ENCODE data around the gene TTYH2. TPM values are rescaled to one million over a fixed set of nuclear protein-coding genes. Genes with fewer than 3 reads are reported as not detected.

The TTYH2 gene
- total and polyA plus RNA-seq, 7 donors: 0.89 to 16.4 (median 5.1) TPM

DNA sequence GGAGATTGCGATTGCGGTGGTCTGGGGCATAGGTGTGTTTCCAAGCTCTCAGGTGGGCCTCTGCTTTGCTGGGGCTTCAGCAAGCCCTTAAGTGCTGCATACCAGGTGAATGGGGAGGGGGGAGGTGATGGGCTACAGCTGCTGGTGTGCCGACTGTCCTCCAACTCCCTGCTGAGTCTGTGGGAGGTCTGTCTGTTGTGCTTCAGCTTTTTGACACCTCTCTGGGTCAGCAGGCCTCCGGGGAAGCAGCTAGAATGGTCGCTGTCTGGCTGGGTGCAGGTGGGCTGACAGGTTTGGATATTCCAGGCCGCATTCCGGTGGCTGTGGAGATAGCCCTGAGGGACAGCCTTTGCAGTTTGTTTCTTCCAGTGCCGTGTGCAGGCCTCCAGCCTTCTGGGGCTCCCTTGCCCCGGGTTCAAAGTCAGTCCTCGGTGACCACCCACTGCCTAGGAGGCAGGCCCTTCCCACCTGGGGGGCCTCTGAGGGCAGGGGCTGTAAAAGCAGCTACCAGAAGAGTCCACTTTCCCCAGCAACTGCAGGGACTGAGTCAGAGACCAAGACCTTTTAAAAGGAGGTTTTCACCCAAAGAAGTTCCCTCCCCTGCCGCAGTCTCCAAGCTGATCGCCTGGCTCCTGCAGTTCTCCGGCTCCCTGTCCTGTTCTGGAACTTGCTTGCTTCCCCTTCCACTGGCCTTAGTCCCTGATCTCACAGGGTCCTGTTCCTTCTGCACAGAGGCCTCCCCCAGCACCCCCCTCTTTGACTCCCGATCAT lies 2.0 kb upstream of the TTYH2 start:
- no peaks in the 10 kb centered on the region for H3K9me3 ChIP-seq
- peaks cover 4 to 38% of the 10 kb centered on the region in 2 donors for H3K36me3 ChIP-seq (ENCODE audit: insufficient read depth in 1 of 2, low read depth in 1 of 2)
- H3K4me1 ChIP-seq: peaks cover 55% of the 10 kb centered on the region
- no peak for ATAC-seq
- 65 to 73% (median 68%) methylated on average over 14 of the region's 14 CpGs for WGBS, 3 donors
- no peak for DNase-seq
- peak overlapping the region; percentile 60 for H3K4me3 ChIP-seq
- H3K27me3 ChIP-seq (ENCODE audit: insufficient read depth in 3 of 3, low read length in 2 of 3): no peaks in the 10 kb centered on the region
- intact Hi-C loops (cut with DNase I): loop anchor here (2.0 to 10.0 kb wide), 5 partner anchors 85 to 243 kb away; partner anchors contain the start of genes BTBD17 (in 2 of the 2), GPR142 (in 1 of the 2) and GPRC5C (in 1 of the 2)
- peak overlapping the region; percentile 96 for H3K27ac ChIP-seq
- TF ChIP-seq, protein P1, sequence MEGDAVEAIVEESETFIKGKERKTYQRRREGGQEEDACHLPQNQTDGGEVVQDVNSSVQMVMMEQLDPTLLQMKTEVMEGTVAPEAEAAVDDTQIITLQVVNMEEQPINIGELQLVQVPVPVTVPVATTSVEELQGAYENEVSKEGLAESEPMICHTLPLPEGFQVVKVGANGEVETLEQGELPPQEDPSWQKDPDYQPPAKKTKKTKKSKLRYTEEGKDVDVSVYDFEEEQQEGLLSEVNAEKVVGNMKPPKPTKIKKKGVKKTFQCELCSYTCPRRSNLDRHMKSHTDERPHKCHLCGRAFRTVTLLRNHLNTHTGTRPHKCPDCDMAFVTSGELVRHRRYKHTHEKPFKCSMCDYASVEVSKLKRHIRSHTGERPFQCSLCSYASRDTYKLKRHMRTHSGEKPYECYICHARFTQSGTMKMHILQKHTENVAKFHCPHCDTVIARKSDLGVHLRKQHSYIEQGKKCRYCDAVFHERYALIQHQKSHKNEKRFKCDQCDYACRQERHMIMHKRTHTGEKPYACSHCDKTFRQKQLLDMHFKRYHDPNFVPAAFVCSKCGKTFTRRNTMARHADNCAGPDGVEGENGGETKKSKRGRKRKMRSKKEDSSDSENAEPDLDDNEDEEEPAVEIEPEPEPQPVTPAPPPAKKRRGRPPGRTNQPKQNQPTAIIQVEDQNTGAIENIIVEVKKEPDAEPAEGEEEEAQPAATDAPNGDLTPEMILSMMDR (IDR thresholded peaks at IDR 0.05): no peak

- WGBS, 3 donors: 35 to 44% (median 40%) methylated on average over 8 of the region's 8 CpGs
- no peaks in the 10 kb centered on the region for H3K27me3 ChIP-seq (ENCODE audit: insufficient read depth in 3 of 3, low read length in 2 of 3)
- peak overlapping the region; percentile 96 for H3K27ac ChIP-seq
- H3K4me3 ChIP-seq: peak overlapping the region; percentile 60
- DNase-seq (no peak), ATAC-seq (no peak)
- peaks cover 57% of the 10 kb centered on the region for H3K4me1 ChIP-seq
- peaks cover 4 to 34% of the 10 kb centered on the region in 2 donors for H3K36me3 ChIP-seq (ENCODE audit: insufficient read depth in 1 of 2, low read depth in 1 of 2)
- intact Hi-C loops (cut with DNase I): loop anchor here (2.0 to 10.0 kb wide), 5 partner anchors 85 to 243 kb away; partner anchors contain the start of genes BTBD17 (in 2 of the 2), GPR142 (in 1 of the 2) and GPRC5C (in 1 of the 2)
- TF ChIP-seq, protein P1 (IDR thresholded peaks at IDR 0.05): no peak
- H3K9me3 ChIP-seq: no peaks in the 10 kb centered on the region
Measured at GRCh38 chr17:74211912-74212208, 1.5 kb upstream of the TTYH2 start.

DNA sequence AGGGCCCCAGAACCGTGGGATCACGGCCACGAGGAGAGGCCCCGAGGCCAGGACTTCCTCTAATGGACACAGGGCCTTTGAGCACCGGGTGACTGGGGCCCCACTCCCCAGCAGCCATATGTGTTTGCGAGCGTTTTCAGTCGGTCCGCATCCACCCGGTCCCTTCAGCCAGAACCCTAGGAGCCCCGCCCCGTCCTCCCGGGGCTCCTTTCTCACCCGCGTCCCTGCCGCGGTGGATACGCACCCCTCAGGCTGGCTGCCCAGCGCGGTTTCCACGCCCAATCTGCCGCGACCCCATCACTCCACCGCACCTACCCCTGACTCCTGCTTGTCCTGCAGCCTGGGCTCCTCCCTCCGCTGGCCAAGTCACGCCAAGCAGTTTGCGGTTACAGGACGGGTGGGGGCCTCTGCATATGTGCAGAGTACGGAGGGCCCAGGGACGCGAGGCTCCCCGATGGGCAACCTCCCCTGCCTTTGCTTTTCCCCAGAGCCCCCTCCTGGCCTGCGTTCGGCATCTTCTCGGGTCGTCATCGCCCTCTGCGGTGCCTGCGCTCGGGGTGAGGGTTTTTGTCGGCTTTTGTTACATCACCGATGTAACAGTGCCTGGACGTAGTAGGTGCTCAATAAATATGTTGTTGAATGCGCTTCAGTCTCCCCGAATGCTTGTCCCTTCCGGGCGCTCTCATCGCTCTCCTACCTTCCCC lies 1.0 kb upstream of the TTYH2 start:
- 4 to 8% (median 6%) methylated on average over 44 to 48 of the region's 48 CpGs for WGBS, 3 donors
- peaks cover 4 to 30% of the 10 kb centered on the region in 2 donors for H3K36me3 ChIP-seq (ENCODE audit: insufficient read depth in 1 of 2, low read depth in 1 of 2)

GRCh38 chr17:74213861-74214391 lies 555 bp downstream of the TTYH2 start:
- no peaks in the 10 kb centered on the region for H3K9me3 ChIP-seq
- peaks cover 38% of the 10 kb centered on the region for H3K4me1 ChIP-seq
- 2 to 4% (median 3%) methylated on average over 29 to 33 of the region's 33 CpGs for WGBS, 3 donors
- H3K36me3 ChIP-seq (ENCODE audit: insufficient read depth in 1 of 2, low read depth in 1 of 2): peaks cover 0 to 17% of the 10 kb centered on the region in 2 donors
- DNase-seq (peak in 1 of 2 donors; percentile 72), ATAC-seq (peak in 2 of 4 donors; percentile 13 to 16)
- intact Hi-C loops (cut with DNase I): loop anchor here (2.0 to 10.0 kb wide), 5 partner anchors 83 to 241 kb away; partner anchors contain the start of genes BTBD17 (in 2 of the 2), GPR142 (in 1 of the 2) and GPRC5C (in 1 of the 2)
- peak overlapping the region; percentile 96 for H3K27ac ChIP-seq
- no peaks in the 10 kb centered on the region for H3K27me3 ChIP-seq (ENCODE audit: insufficient read depth in 3 of 3, low read length in 2 of 3)
- TF ChIP-seq, protein P1 (IDR thresholded peaks at IDR 0.05): no peak
- peak overlapping the region; percentile 60 for H3K4me3 ChIP-seq

More for the DNA sequence above, 1.0 kb upstream of the TTYH2 start:
- H3K9me3 ChIP-seq: no peaks in the 10 kb centered on the region
- peaks cover 52% of the 10 kb centered on the region for H3K4me1 ChIP-seq
- peak overlapping the region; percentile 96 for H3K27ac ChIP-seq
- intact Hi-C loops (cut with DNase I): loop anchor here (2.0 to 10.0 kb wide), 5 partner anchors 84 to 242 kb away; partner anchors contain the start of genes BTBD17 (in 2 of the 2), GPR142 (in 1 of the 2) and GPRC5C (in 1 of the 2)
- H3K4me3 ChIP-seq: peak overlapping the region; percentile 60
- ATAC-seq (no peak), DNase-seq (peak; percentile 37 to 68)
- no peaks in the 10 kb centered on the region for H3K27me3 ChIP-seq (ENCODE audit: insufficient read depth in 3 of 3, low read length in 2 of 3)
- TF ChIP-seq, protein P1 (IDR thresholded peaks at IDR 0.05): no peak
